ENCODE results near the gene LURAP1L.

LURAP1L gene

GRCh38 chr9:12774861-12775678 lies at the start of gene LURAP1L:
Gene LURAP1L (plus strand): TSS chr9:12775020. CDS start chr9:12775716, 696 bp downstream.
- DNase-seq = no peak

GRCh38 chr9:12726795-12727194 lies 48.0 kb upstream of the LURAP1L start:
- DNase-seq = no peak

GRCh38 chr9:12730198-12730597 lies 44.6 kb upstream of the LURAP1L start:
- no peak for DNase-seq

- no peak for DNase-seq
Measured at GRCh38 chr9:12730927-12731326, 43.9 kb upstream of the LURAP1L start.

- no peak for DNase-seq
Measured at GRCh38 chr9:12732971-12733370, 41.8 kb upstream of the LURAP1L start.

GRCh38 chr9:12735665-12736064 lies 39.2 kb upstream of the LURAP1L start:
- DNase-seq = no peak

GRCh38 chr9:12737871-12738270 lies 36.9 kb upstream of the LURAP1L start:
- DNase-seq = no peak

- DNase-seq = no peak
Measured at GRCh38 chr9:12739014-12739652, 35.7 kb upstream of the LURAP1L start.

GRCh38 chr9:12740845-12741244 lies 34.0 kb upstream of the LURAP1L start:
- no peak for DNase-seq

- no peak for DNase-seq
Measured at GRCh38 chr9:12748016-12748415, 26.8 kb upstream of the LURAP1L start.

- no peak for DNase-seq
Measured at GRCh38 chr9:12748954-12749353, 25.9 kb upstream of the LURAP1L start.

- DNase-seq = no peak
Measured at GRCh38 chr9:12753931-12754330, 20.9 kb upstream of the LURAP1L start.

- DNase-seq = no peak
Measured at GRCh38 chr9:12759761-12760160, 15.1 kb upstream of the LURAP1L start.

GRCh38 chr9:12760758-12761157 lies 14.1 kb upstream of the LURAP1L start:
- DNase-seq = no peak

GRCh38 chr9:12764150-12764549 lies 10.7 kb upstream of the LURAP1L start:
- no peak for DNase-seq

- no peak for DNase-seq
Measured at GRCh38 chr9:12765088-12765798, 9.6 kb upstream of the LURAP1L start.

- DNase-seq = no peak
Measured at GRCh38 chr9:12766357-12766756, 8.5 kb upstream of the LURAP1L start.

GRCh38 chr9:12770261-12770660 lies 4.6 kb upstream of the LURAP1L start:
- no peak for DNase-seq

- DNase-seq = no peak
Measured at GRCh38 chr9:12771891-12772290, 2.9 kb upstream of the LURAP1L start.

GRCh38 chr9:12773562-12773961 lies 1.3 kb upstream of the LURAP1L start:
- no peak for DNase-seq

GRCh38 chr9:12775679-12776512 lies 1.1 kb downstream of the LURAP1L start:
- DNase-seq = peak; percentile 22

- no peak for DNase-seq
Measured at GRCh38 chr9:12776513-12777055, 1.8 kb downstream of the LURAP1L start.

All from 8988T (cell line).